Mesenchymal stem cell (in vitro differentiated cells and primary cell): ENCODE results near the gene ZBTB37.
"Not testable (repeated sequence)": the region's sequence is repeated elsewhere in the genome, so short reads cannot be mapped to it uniquely, and the experiment has no call there.

Experiments used
- DNase-seq: peaks from one replicate; pipeline ENCODE4 v3.0.0-alpha.2; 2013
- H2AFZ ChIP-seq: one replicate; pipeline ENCODE4 v1.6.1; 2013; ENCODE audit warnings: low read depth, mild to moderate bottlenecking, control low read depth, inconsistent platforms, low read length, moderate library complexity
- H2AK5ac ChIP-seq: 2 replicates; pipeline ENCODE4 v1.6.1; 2013; ENCODE audit warnings: low read length, moderate library complexity, mild to moderate bottlenecking, inconsistent platforms; ENCODE audit not compliant: severe bottlenecking
- H2BK120ac ChIP-seq: one replicate; pipeline ENCODE4 v1.6.1; 2013; ENCODE audit warnings: low read depth, mild to moderate bottlenecking, inconsistent platforms, low read length, moderate library complexity
- H2BK12ac ChIP-seq, 2 experiments: one replicate each; pipeline ENCODE4 v1.6.1; 2013; ENCODE audit warnings: inconsistent platforms in 2 of 2, low read length in 2 of 2, mild to moderate bottlenecking in 2 of 2, moderate library complexity in 2 of 2, control low read depth in 1 of 2
- H2BK15ac ChIP-seq: one replicate; pipeline ENCODE4 v1.6.1; 2013; ENCODE audit warnings: mild to moderate bottlenecking, low read depth, inconsistent platforms; ENCODE audit not compliant: poor library complexity, severe bottlenecking
- H2BK5ac ChIP-seq: 2 replicates; pipeline ENCODE4 v1.6.1; 2013; ENCODE audit warnings: low read depth, mild to moderate bottlenecking, low read length, control low read depth, inconsistent platforms; ENCODE audit not compliant: poor library complexity, severe bottlenecking
- H3K14ac ChIP-seq, 2 experiments: one replicate each; pipeline ENCODE4 v1.6.1; 2013; ENCODE audit warnings: inconsistent platforms in 2 of 2, low read length in 2 of 2, control low read depth in 1 of 2, mild to moderate bottlenecking in 1 of 2, moderate library complexity in 1 of 2
- H3K18ac ChIP-seq, 2 experiments: one replicate each; pipeline ENCODE4 v1.6.1; 2013; ENCODE audit warnings: inconsistent platforms in 2 of 2, low read length in 2 of 2, control low read depth in 1 of 2, low read depth in 1 of 2, mild to moderate bottlenecking in 1 of 2
- H3K23ac ChIP-seq, 2 experiments: one replicate each; pipeline ENCODE4 v1.6.1; 2013; ENCODE audit warnings: inconsistent platforms in 2 of 2, low read length in 2 of 2, mild to moderate bottlenecking in 2 of 2, moderate library complexity in 2 of 2, control low read depth in 1 of 2
- H3K27ac ChIP-seq: 2 replicates; pipeline ENCODE4 v1.5.1; 2013; ENCODE audit warnings: mild to moderate bottlenecking, moderate library complexity, low read length, control low read depth, inconsistent platforms; ENCODE audit not compliant: poor library complexity, severe bottlenecking
- H3K27me3 ChIP-seq, 2 experiments: 2 replicates each; pipeline versions ENCODE4 v1.6.1 to v1.7.0; 2013; ENCODE audit warnings: low read length in 2 of 2, mild to moderate bottlenecking in 2 of 2, moderate library complexity in 2 of 2, control low read depth in 1 of 2, inconsistent platforms in 1 of 2; ENCODE audit not compliant: control insufficient read depth in 1 of 2, insufficient read depth in 1 of 2
- H3K36me3 ChIP-seq, 2 experiments: 2 replicates each; pipeline versions ENCODE4 v1.6.1 to v1.7.0; 2013; ENCODE audit warnings: low read length in 2 of 2, control low read depth in 1 of 2, inconsistent platforms in 1 of 2, low read depth in 1 of 2, mild to moderate bottlenecking in 1 of 2; ENCODE audit not compliant: insufficient read depth in 2 of 2, control insufficient read depth in 1 of 2
- H3K4ac ChIP-seq, 2 experiments: one replicate each; pipeline ENCODE4 v1.6.1; 2013; ENCODE audit warnings: inconsistent platforms in 2 of 2, low read length in 2 of 2, mild to moderate bottlenecking in 2 of 2, moderate library complexity in 2 of 2, control low read depth in 1 of 2, low read depth in 1 of 2
- H3K4me1 ChIP-seq: 2 replicates; pipeline ENCODE4 v1.6.1; 2013; ENCODE audit warnings: low read depth, low read length, control low read depth; ENCODE audit not compliant: control insufficient read depth, insufficient read depth
- H3K4me2 ChIP-seq: 2 replicates; pipeline ENCODE4 v1.6.1; 2013; ENCODE audit warnings: low read length, mild to moderate bottlenecking, inconsistent platforms; ENCODE audit not compliant: poor library complexity, severe bottlenecking
- H3K4me3 ChIP-seq, 2 experiments: 2 replicates each; pipeline versions ENCODE4 v1.5.1 to v1.7.0; 2013; ENCODE audit warnings: low read length in 2 of 2, mild to moderate bottlenecking in 2 of 2, control low read depth in 1 of 2, low read depth in 1 of 2; ENCODE audit not compliant: insufficient read depth in 1 of 2
- H3K79me1 ChIP-seq: replicated peaks from 2 replicates; pipeline ENCODE4 v1.6.1; 2013; ENCODE audit warnings: mild to moderate bottlenecking, control low read depth, low read length, inconsistent platforms; ENCODE audit not compliant: poor library complexity, severe bottlenecking
- H3K9ac ChIP-seq: 2 replicates; pipeline ENCODE4 v1.7.0; 2013; ENCODE audit warnings: mild to moderate bottlenecking, low read length, moderate library complexity
- H3K9me3 ChIP-seq: 2 replicates; pipeline ENCODE4 v1.7.0; 2013; ENCODE audit warnings: mild to moderate bottlenecking, low read length; ENCODE audit not compliant: control insufficient read depth
- H4K8ac ChIP-seq: one replicate; pipeline ENCODE4 v1.6.1; 2013; ENCODE audit warnings: inconsistent platforms, mild to moderate bottlenecking, low read length, moderate library complexity
- H4K91ac ChIP-seq: one replicate; pipeline ENCODE4 v1.6.1; 2013; ENCODE audit warnings: mild to moderate bottlenecking, low read length, inconsistent platforms
- WGBS: methylation state at CpG from one replicate; pipeline ENCODE4 v1.1.7; 2013; ENCODE audit warnings: mixed read lengths; 5-methylcytosine and 5-hydroxymethylcytosine counted together

ZBTB37 gene

DNA sequence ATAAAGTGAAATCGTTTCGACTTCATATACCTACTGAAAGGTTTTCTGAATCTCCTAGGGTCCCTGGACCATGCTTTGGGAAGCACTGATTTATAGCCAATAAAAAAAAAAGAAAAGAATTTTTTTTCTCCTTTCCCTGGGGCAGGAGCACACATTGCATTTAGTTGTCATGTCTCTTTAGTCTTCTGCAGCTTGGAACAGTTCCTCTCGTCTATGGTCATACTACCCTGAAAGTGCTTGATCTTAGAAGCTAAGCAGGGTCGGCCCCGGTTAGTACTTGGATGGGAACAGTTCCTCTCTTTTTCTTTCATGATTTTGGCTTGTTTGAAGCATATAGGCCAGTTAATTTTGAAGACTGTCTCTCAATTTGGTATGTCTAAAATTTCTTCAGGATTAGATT lies 52.7 kb downstream of the ZBTB37 start:
- Histone ChIP-seq H3K23ac (no peak overlapping the region), H3K4me3 (no peak overlapping the region), H2AFZ (no peak overlapping the region), H2BK12ac (no peak overlapping the region), H3K18ac (no peak overlapping the region), H2BK5ac (no peak overlapping the region), H3K4me1 (no peaks in the 10 kb centered on the region), H3K4ac (no peak overlapping the region), H3K27ac (no peak overlapping the region), H3K9me3 (no peaks in the 10 kb centered on the region), H4K8ac (no peak overlapping the region), H3K14ac (no peak overlapping the region), H3K9ac (no peak overlapping the region), H2AK5ac (no peak overlapping the region), H3K79me1 (no peaks in the 10 kb centered on the region), H2BK15ac (no peak overlapping the region), H3K4me2 (no peak overlapping the region), H3K27me3 (peaks cover 4 to 5% of the 10 kb centered on the region in 2 experiments), H2BK120ac (no peak overlapping the region), H4K91ac (no peak overlapping the region), H3K36me3 (no peaks in the 10 kb centered on the region)
- 89% methylated on average over 3 of the region's 5 CpGs for WGBS
- no peak for DNase-seq

DNA sequence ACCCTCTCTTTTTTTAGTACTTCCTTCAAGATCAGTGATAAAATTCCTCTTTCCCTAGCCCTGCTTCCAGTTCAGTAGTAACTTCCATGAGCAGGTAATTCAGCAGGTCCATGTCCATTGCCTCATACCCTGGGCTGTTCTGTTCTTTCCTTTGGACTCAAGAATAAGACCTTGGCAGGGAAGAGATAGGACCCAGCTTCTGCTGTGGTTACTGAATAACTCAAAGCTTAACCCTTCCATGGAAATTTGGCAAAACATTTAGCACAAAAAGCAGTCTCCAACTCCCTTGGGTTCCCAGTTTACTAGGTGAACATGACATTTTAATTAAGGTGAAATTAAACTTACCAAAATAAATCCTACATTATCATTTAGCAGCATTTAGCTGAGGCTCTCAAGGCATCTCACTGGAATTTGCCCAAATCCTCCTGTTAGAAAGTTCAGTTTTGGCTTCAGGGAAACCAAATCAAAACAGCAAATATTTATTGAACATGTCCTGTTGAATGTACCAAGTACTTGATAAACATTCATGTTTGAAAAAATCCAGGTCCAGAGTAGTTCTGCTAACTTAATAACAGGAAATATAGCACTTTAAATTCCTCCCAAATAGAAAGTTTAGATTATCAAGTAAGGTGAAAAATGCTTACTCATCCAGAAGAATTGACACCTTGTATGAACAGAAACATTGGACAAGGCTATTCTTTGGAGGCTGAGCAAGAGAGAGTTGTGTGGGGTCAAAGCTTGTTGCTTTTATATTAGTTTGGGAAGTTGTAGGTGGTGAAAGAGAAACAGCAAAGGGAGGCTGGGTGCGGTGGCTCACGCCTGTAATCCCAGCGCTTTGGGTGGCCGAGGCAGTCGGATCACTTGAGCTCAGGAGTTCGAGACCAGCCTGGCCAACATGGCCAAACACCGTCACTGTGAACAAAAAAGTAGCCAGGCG lies 57.4 kb downstream of the ZBTB37 start:
- no peak overlapping the region for H2BK12ac ChIP-seq

GRCh38 chr1:173930541-173930940 lies 62.4 kb downstream of the ZBTB37 start:
- H2BK12ac ChIP-seq, H3K14ac ChIP-seq, H3K18ac ChIP-seq, H3K9ac ChIP-seq, H3K27ac ChIP-seq, H3K23ac ChIP-seq, DNase-seq, H3K27me3 ChIP-seq, H2AK5ac ChIP-seq, H4K91ac ChIP-seq, H2BK15ac ChIP-seq, H3K4me1 ChIP-seq, H3K4me2 ChIP-seq, H2BK5ac ChIP-seq, H3K9me3 ChIP-seq, H3K4me3 ChIP-seq, H4K8ac ChIP-seq, H3K79me1 ChIP-seq, H2AFZ ChIP-seq, H2BK120ac ChIP-seq, H3K4ac ChIP-seq: not testable (repeated sequence)
- 97% methylated on average over 5 of the region's 5 CpGs for WGBS
- peaks cover 0 to 48% of the 10 kb centered on the region in 2 experiments for H3K36me3 ChIP-seq

More for the DNA sequence above, 57.4 kb downstream of the ZBTB37 start:
- Histone ChIP-seq H2AK5ac (no peak overlapping the region), H3K23ac (no peak overlapping the region), H3K27ac (no peak overlapping the region), H2BK5ac (no peak overlapping the region), H3K4ac (no peak overlapping the region), H3K4me1 (no peaks in the 10 kb centered on the region), H2AFZ (no peak overlapping the region), H3K18ac (no peak overlapping the region), H4K8ac (no peak overlapping the region), H3K79me1 (no peaks in the 10 kb centered on the region), H2BK15ac (no peak overlapping the region), H3K9ac (no peak overlapping the region), H3K9me3 (no peaks in the 10 kb centered on the region), H3K4me3 (no peak overlapping the region), H3K27me3 (no peaks in the 10 kb centered on the region), H3K36me3 (no peaks in the 10 kb centered on the region), H2BK120ac (no peak overlapping the region), H3K14ac (no peak overlapping the region), H4K91ac (no peak overlapping the region), H3K4me2 (no peak overlapping the region)
- DNase-seq = no peak
- WGBS = 89% methylated on average over 8 of the region's 8 CpGs

DNA sequence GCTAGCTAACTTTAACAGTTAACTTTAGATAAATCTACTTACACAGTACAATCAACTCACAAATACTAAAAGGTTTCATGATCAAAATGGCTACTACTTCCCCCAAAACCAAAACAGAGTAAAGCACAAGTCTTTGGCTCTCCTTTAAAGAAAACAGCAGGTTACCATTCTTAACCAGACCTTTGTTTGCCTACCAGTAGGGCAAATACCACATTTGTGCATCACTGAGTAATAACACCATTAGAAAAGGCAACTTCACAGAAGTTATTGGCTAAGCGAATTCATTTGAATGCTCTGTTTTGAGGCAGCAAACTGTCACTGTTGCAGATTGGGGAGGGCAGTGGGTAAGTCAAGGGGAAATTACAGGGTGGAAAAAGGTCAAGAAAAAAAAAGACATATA lies 66.3 kb downstream of the ZBTB37 start:
- Histone ChIP-seq H3K36me3 (peaks cover 0 to 81% of the 10 kb centered on the region in 2 experiments), H3K4me3 (no peak overlapping the region)

More for the DNA sequence above, 66.3 kb downstream of the ZBTB37 start:
- no peak overlapping the region for H3K23ac ChIP-seq
- no peaks in the 10 kb centered on the region for H3K4me1 ChIP-seq
- H2BK15ac ChIP-seq = no peak overlapping the region
- H4K8ac ChIP-seq = no peak overlapping the region
- H3K14ac ChIP-seq = no peak overlapping the region
- H2AFZ ChIP-seq = no peak overlapping the region
- H2BK120ac ChIP-seq = no peak overlapping the region
- H3K79me1 ChIP-seq = no peaks in the 10 kb centered on the region
- no peak overlapping the region for H2BK5ac ChIP-seq
- no peak overlapping the region for H3K4me2 ChIP-seq
- H3K4ac ChIP-seq = no peak overlapping the region
- no peak overlapping the region for H3K9ac ChIP-seq
- no peak overlapping the region for H2BK12ac ChIP-seq
- no peak overlapping the region for H2AK5ac ChIP-seq
- no peak overlapping the region for H3K27ac ChIP-seq
- H3K18ac ChIP-seq = no peak overlapping the region
- H3K27me3 ChIP-seq = no peaks in the 10 kb centered on the region
- DNase-seq = no peak
- H4K91ac ChIP-seq = no peak overlapping the region
- H3K9me3 ChIP-seq = no peaks in the 10 kb centered on the region
- WGBS = 100% methylated on average over 1 of the region's 1 CpG
